ENCODE results near the gene MED15.

MED15 gene

GRCh38 chr22:20510811-20511577 is 3.6 kb downstream of the MED15 start:
- Histone ChIP-seq H3K9ac (ENCODE audit: low read depth, low read length) (no peak overlapping the region), H3K36me3 (ENCODE audit: insufficient read depth, low read length) (no peaks in the 10 kb centered on the region)

GRCh38 chr22:20511578-20512229 is 4.3 kb downstream of the MED15 start:
- Histone ChIP-seq H3K36me3 (ENCODE audit: insufficient read depth, low read length) (no peaks in the 10 kb centered on the region), H3K4me1 (ENCODE audit: insufficient read depth, low read length) (peaks cover 25% of the 10 kb centered on the region), H3K9me3 (ENCODE audit: control insufficient read depth, insufficient read depth, low read length) (no peaks in the 10 kb centered on the region), H3K9ac (ENCODE audit: low read depth, low read length) (no peak overlapping the region)

More at GRCh38 chr22:20510811-20511577, 3.6 kb downstream of the MED15 start:
- no peaks in the 10 kb centered on the region for H3K9me3 ChIP-seq (ENCODE audit: control insufficient read depth, insufficient read depth, low read length)
- H3K4me1 ChIP-seq (ENCODE audit: insufficient read depth, low read length) = peaks cover 25% of the 10 kb centered on the region

- Histone ChIP-seq H3K9ac (ENCODE audit: low read depth, low read length) (no peak overlapping the region), H3K9me3 (ENCODE audit: control insufficient read depth, insufficient read depth, low read length) (no peaks in the 10 kb centered on the region), H3K36me3 (ENCODE audit: insufficient read depth, low read length) (peaks cover 2% of the 10 kb centered on the region), H3K4me1 (ENCODE audit: insufficient read depth, low read length) (peaks cover 14% of the 10 kb centered on the region)
Measured at GRCh38 chr22:20514658-20515406, 7.4 kb downstream of the MED15 start.

- Histone ChIP-seq H3K9ac (ENCODE audit: low read depth, low read length) (no peak overlapping the region), H3K36me3 (ENCODE audit: insufficient read depth, low read length) (peaks cover 8% of the 10 kb centered on the region)
Measured at GRCh38 chr22:20516399-20516798, 9.0 kb downstream of the MED15 start.

GRCh38 chr22:20517422-20517821 is 10.0 kb downstream of the MED15 start:
- H3K9ac ChIP-seq (ENCODE audit: low read depth, low read length) = no peak overlapping the region
- H3K4me1 ChIP-seq (ENCODE audit: insufficient read depth, low read length) = no peaks in the 10 kb centered on the region
- H3K36me3 ChIP-seq (ENCODE audit: insufficient read depth, low read length) = peaks cover 8% of the 10 kb centered on the region
- no peaks in the 10 kb centered on the region for H3K9me3 ChIP-seq (ENCODE audit: control insufficient read depth, insufficient read depth, low read length)

More at GRCh38 chr22:20516399-20516798, 9.0 kb downstream of the MED15 start:
- H3K4me1 ChIP-seq (ENCODE audit: insufficient read depth, low read length) = no peaks in the 10 kb centered on the region; the same call in 1 of the 2 replicates
- H3K9me3 ChIP-seq (ENCODE audit: control insufficient read depth, insufficient read depth, low read length) = no peaks in the 10 kb centered on the region

- H3K9ac ChIP-seq (ENCODE audit: low read depth, low read length) = no peak overlapping the region
- H3K4me1 ChIP-seq (ENCODE audit: insufficient read depth, low read length) = no peaks in the 10 kb centered on the region
- H3K36me3 ChIP-seq (ENCODE audit: insufficient read depth, low read length) = peaks cover 8% of the 10 kb centered on the region
- no peaks in the 10 kb centered on the region for H3K9me3 ChIP-seq (ENCODE audit: control insufficient read depth, insufficient read depth, low read length)
Measured at GRCh38 chr22:20517841-20518592, 10.6 kb downstream of the MED15 start.

- Histone ChIP-seq H3K9me3 (ENCODE audit: control insufficient read depth, insufficient read depth, low read length) (no peaks in the 10 kb centered on the region), H3K36me3 (ENCODE audit: insufficient read depth, low read length) (peaks cover 8% of the 10 kb centered on the region), H3K4me1 (ENCODE audit: insufficient read depth, low read length) (peaks cover 3% of the 10 kb centered on the region; the same call in 1 of the 2 replicates), H3K9ac (ENCODE audit: low read depth, low read length) (no peak overlapping the region)
Measured at GRCh38 chr22:20519558-20519957, 12.1 kb downstream of the MED15 start.

- H3K4me1 ChIP-seq (ENCODE audit: insufficient read depth, low read length) = peaks cover 3% of the 10 kb centered on the region; the same call in 1 of the 2 replicates
- peaks cover 8% of the 10 kb centered on the region for H3K36me3 ChIP-seq (ENCODE audit: insufficient read depth, low read length)
Measured at GRCh38 chr22:20520093-20520511, 12.7 kb downstream of the MED15 start.

GRCh38 chr22:20522134-20523004 is 15.0 kb downstream of the MED15 start:
- H3K36me3 ChIP-seq (ENCODE audit: insufficient read depth, low read length) = peaks cover 8% of the 10 kb centered on the region
- no peaks in the 10 kb centered on the region for H3K9me3 ChIP-seq (ENCODE audit: control insufficient read depth, insufficient read depth, low read length)
- H3K4me1 ChIP-seq (ENCODE audit: insufficient read depth, low read length) = peaks cover 3% of the 10 kb centered on the region; the same call in 1 of the 2 replicates
- no peak overlapping the region for H3K9ac ChIP-seq (ENCODE audit: low read depth, low read length)

More at GRCh38 chr22:20520093-20520511, 12.7 kb downstream of the MED15 start:
- H3K9ac ChIP-seq (ENCODE audit: low read depth, low read length) = no peak overlapping the region
- H3K9me3 ChIP-seq (ENCODE audit: control insufficient read depth, insufficient read depth, low read length) = no peaks in the 10 kb centered on the region

GRCh38 chr22:20523086-20523983 is 15.9 kb downstream of the MED15 start:
- H3K4me1 ChIP-seq (ENCODE audit: insufficient read depth, low read length) = peaks cover 3% of the 10 kb centered on the region; the same call in 1 of the 2 replicates
- no peak overlapping the region for H3K9ac ChIP-seq (ENCODE audit: low read depth, low read length)
- peaks cover 4% of the 10 kb centered on the region for H3K9me3 ChIP-seq (ENCODE audit: control insufficient read depth, insufficient read depth, low read length)
- peaks cover 8% of the 10 kb centered on the region for H3K36me3 ChIP-seq (ENCODE audit: insufficient read depth, low read length)

GRCh38 chr22:20524004-20524481 is 16.6 kb downstream of the MED15 start:
- peaks cover 4% of the 10 kb centered on the region for H3K9me3 ChIP-seq (ENCODE audit: control insufficient read depth, insufficient read depth, low read length)
- H3K9ac ChIP-seq (ENCODE audit: low read depth, low read length) = no peak overlapping the region
- peaks cover 8% of the 10 kb centered on the region; the same call in 1 of the 2 replicates for H3K36me3 ChIP-seq (ENCODE audit: insufficient read depth, low read length)
- H3K4me1 ChIP-seq (ENCODE audit: insufficient read depth, low read length) = peaks cover 3% of the 10 kb centered on the region; the same call in 1 of the 2 replicates

GRCh38 chr22:20525048-20525447 is 17.6 kb downstream of the MED15 start:
- Histone ChIP-seq H3K4me1 (ENCODE audit: insufficient read depth, low read length) (peaks cover 6% of the 10 kb centered on the region; the same call in 1 of the 2 replicates), H3K9ac (ENCODE audit: low read depth, low read length) (no peak overlapping the region), H3K36me3 (ENCODE audit: insufficient read depth, low read length) (peaks cover 6% of the 10 kb centered on the region), H3K9me3 (ENCODE audit: control insufficient read depth, insufficient read depth, low read length) (peaks cover 4% of the 10 kb centered on the region)

Data from ES-I3 (cell line).